Endothelial cell of umbilical vein (primary cell): Measurements from ENCODE around the gene KCTD17. TPM values are rescaled to one million over a fixed set of nuclear protein-coding genes. Genes with fewer than 3 reads are reported as not detected.

Source experiments
- BruUV-seq: library from RNA; stranded (reverse); fragments of 400-500 nt; replicated peaks from 2 replicates; lab custom pipeline; 2021; lab: Mats Ljungman, UMichigan
- CTCF ChIA-PET: fragments of 300-600, 350-600 bp; sonication (Branson Sonifier 250); formaldehyde crosslinking; loops from one replicate; lab custom pipeline; 2021; ENCODE audit warnings: antibody characterized with exemption, inconsistent platforms; lab: Charles Lee
- POLR2A ChIA-PET: fragments of 300-600, 350-600 bp; sonication (Branson Sonifier 250); formaldehyde crosslinking; loops from one replicate; lab custom pipeline; 2021; ENCODE audit warnings: antibody characterized with exemption, inconsistent platforms; lab: Charles Lee
- DNase-seq: peaks from one replicate; pipeline ENCODE4 v3.0.0-alpha.2; 2011; ENCODE audit warnings: low read depth, low spot score
- FAIRE-seq: peaks from 2 replicates; lab custom pipeline; 2011; peaks lifted over from hg19 to GRCh38; lab: Jason Lieb, UNC
- H2AFZ ChIP-seq: 2 replicates; pipeline ENCODE4 v1.6.0; 2012; ENCODE audit warnings: low read depth, low read length, control low read depth, inconsistent platforms
- H3K27ac ChIP-seq: 2 replicates; pipeline ENCODE4 v1.5.1; 2011; ENCODE audit warnings: low read depth, mild to moderate bottlenecking, control low read depth, low read length, moderate library complexity; ENCODE audit not compliant: insufficient read depth
- H3K27me3 ChIP-seq, 2 experiments: 2 replicates each; pipeline versions ENCODE4 v1.6.0 to v1.6.1; 2011; ENCODE audit warnings: low read length in 2 of 2, mixed read lengths in 1 of 2; ENCODE audit not compliant: control insufficient read depth in 2 of 2, insufficient read depth in 2 of 2
- H3K36me3 ChIP-seq, 2 experiments: 2 replicates in 1 of 2; 3 replicates in 1 of 2; pipeline ENCODE4 v1.5.1; 2011; ENCODE audit warnings: low read length in 2 of 2, mild to moderate bottlenecking in 1 of 2, moderate library complexity in 1 of 2; ENCODE audit not compliant: control insufficient read depth in 2 of 2, insufficient read depth in 2 of 2; ENCODE audit errors: extremely low read depth in 1 of 2
- H3K4me1 ChIP-seq: 3 replicates; pipeline ENCODE4 v1.5.1; 2011; ENCODE audit warnings: mild to moderate bottlenecking, low read length; ENCODE audit not compliant: control insufficient read depth, insufficient read depth; ENCODE audit errors: extremely low read depth
- H3K4me2 ChIP-seq: 2 replicates; pipeline ENCODE4 v1.6.1; 2011; ENCODE audit warnings: low read length, control low read depth, mixed read lengths; ENCODE audit not compliant: insufficient read depth
- H3K4me3 ChIP-seq, 3 experiments: fragments of 200-600 bp in 1 of 3; sonication (generic), shearing (Covaris generic) in 1 of 3; replicated peaks in 1 of 3; 2 replicates each; pipeline ENCODE4 v1.5.1; 2011 to 2016; ENCODE audit warnings: control low read depth in 3 of 3, low read length in 3 of 3, mild to moderate bottlenecking in 2 of 3, inconsistent platforms in 1 of 3, low read depth in 1 of 3, moderate library complexity in 1 of 3; ENCODE audit not compliant: insufficient read depth in 1 of 3
- H3K79me2 ChIP-seq: 2 replicates; pipeline ENCODE4 v1.6.0; 2012; ENCODE audit warnings: low read length, inconsistent platforms; ENCODE audit not compliant: control insufficient read depth, insufficient read depth
- H3K9ac ChIP-seq: replicated peaks from 2 replicates; pipeline ENCODE3; 2011; ENCODE audit warnings: low read length, control low read depth; ENCODE audit not compliant: insufficient read depth; ENCODE audit errors: extremely low read depth
- H3K9me1 ChIP-seq: replicated peaks from 3 replicates; pipeline ENCODE4 v1.6.0; 2011; ENCODE audit warnings: mild to moderate bottlenecking, low read length; ENCODE audit not compliant: control insufficient read depth, insufficient read depth; ENCODE audit errors: extremely low read depth
- H3K9me3 ChIP-seq: replicated peaks from 2 replicates; pipeline ENCODE4 v1.5.1; 2012; ENCODE audit warnings: low read length, inconsistent platforms; ENCODE audit not compliant: control insufficient read depth, insufficient read depth
- H4K20me1 ChIP-seq: replicated peaks from 2 replicates; pipeline ENCODE3; 2011; ENCODE audit warnings: mild to moderate bottlenecking, low read length; ENCODE audit not compliant: control insufficient read depth, insufficient read depth; ENCODE audit errors: extremely low read depth
- FOS ChIP-seq: IDR thresholded peaks from 2 replicates; pipeline ENCODE4 v1.6.1; 2011; ENCODE audit warnings: mild to moderate bottlenecking, low read length, moderate library complexity, borderline replicate concordance; ENCODE audit not compliant: insufficient read depth
- dilution Hi-C: fragments of 300-500 bp; cut with MboI; formaldehyde crosslinking; loops from one replicate; pipeline ENCODE4 v1.15.0; 2019; ENCODE audit warnings: low sequenced_read_pairs; ENCODE audit not compliant: extremely low pct_ligation_motif_present
- intact Hi-C: fragments of 100-400 bp; cut with micrococcal nuclease; formaldehyde crosslinking; loops from one replicate; pipeline ENCODE4 v1.10.0; 2022
- polyA plus RNA-seq, 4 experiments: library from polyadenylated mRNA; depleted of rRNA in 3 of 4; stranded (reverse) in 3 of 4; unstranded in 1 of 4; fragments of >200 nt; gene quantifications; 2 replicates each; pipeline versions ENCODE4 v1.2.1 to v1.2.3, GENCODE V29; 2011 to 2012; ENCODE audit warnings: missing spikeins in 1 of 4
- total RNA-seq: library from RNA; stranded (reverse); gene quantifications from 2 replicates; pipeline ENCODE4 v1.2.3, GENCODE V29; 2021
- TF ChIP-seq, protein P1 (sequence below), 2 donors: IDR thresholded peaks; 1 replicate in 1 of 2; 2 replicates in 1 of 2; pipeline ENCODE4 v1.5.1; 2011; ENCODE audit warnings: low read length in 2 of 2, mild to moderate bottlenecking in 2 of 2, moderate library complexity in 2 of 2, control low read depth in 1 of 2, inconsistent platforms in 1 of 2, low read depth in 1 of 2; ENCODE audit not compliant: insufficient read depth in 1 of 2; ENCODE audit errors: extremely low read depth in 1 of 2

Gene KCTD17
- total and polyA plus RNA-seq, 2 donors (not counting 3 experiments of a cell fraction or from before 2014, with no cell fraction given): 59.2 to 73.0 TPM

DNA sequence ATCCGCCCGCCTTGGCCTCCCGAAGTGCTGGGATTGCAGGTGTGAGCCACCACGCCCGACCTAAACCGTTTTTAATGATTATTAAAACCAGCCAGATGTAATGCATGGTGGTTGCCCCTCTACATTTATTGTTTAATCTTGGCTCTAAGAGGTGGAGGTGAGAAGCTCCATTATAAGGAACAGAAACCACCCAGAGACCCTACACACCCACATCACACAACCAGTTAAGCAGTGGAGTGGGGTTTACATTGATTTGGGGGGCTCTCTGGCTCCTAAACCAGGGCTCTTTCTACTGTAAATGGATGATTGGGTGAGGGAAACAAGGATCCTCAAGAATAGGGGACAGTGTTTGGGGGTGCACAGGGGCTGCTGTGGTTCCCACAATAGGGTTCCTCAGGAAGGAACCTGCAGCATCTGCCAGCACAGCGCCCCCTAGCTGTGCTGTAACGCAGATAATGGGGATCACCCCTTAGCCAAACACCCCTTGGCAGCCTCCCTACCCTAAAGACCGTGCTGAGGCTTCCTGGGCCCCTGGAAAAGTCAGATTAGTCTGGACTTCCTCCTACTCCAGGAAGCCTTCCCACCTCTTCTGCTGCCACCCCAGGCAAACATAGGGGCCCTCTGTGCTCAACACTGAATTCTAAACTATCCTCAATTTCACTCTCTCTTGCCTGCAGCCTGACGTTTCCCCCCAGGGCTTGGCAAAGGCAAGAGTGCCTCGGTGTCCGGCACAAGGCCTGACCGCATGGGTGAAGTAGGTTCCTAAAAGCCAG, 29.6 kb upstream of the KCTD17 start:
- intact Hi-C loops (no loop called here), dilution Hi-C loops (no loop called here)
- Histone ChIP-seq H2AFZ (no peak overlapping the region), H3K4me2 (no peak overlapping the region), H3K4me3 (no peak overlapping the region), H3K9me3 (no peaks in the 10 kb centered on the region), H3K27ac (no peak overlapping the region), H3K9me1 (no peaks in the 10 kb centered on the region), H3K4me1 (peaks cover 12% of the 10 kb centered on the region), H4K20me1 (no peaks in the 10 kb centered on the region), H3K79me2 (peaks cover 28% of the 10 kb centered on the region), H3K36me3 (peaks cover 2 to 25% of the 10 kb centered on the region in 2 experiments), H3K27me3 (no peaks in the 10 kb centered on the region), H3K9ac (no peak overlapping the region)
- BruUV-seq: no TSS peak
- TF ChIP-seq FOS: no peak
- TF ChIP-seq, protein P1, sequence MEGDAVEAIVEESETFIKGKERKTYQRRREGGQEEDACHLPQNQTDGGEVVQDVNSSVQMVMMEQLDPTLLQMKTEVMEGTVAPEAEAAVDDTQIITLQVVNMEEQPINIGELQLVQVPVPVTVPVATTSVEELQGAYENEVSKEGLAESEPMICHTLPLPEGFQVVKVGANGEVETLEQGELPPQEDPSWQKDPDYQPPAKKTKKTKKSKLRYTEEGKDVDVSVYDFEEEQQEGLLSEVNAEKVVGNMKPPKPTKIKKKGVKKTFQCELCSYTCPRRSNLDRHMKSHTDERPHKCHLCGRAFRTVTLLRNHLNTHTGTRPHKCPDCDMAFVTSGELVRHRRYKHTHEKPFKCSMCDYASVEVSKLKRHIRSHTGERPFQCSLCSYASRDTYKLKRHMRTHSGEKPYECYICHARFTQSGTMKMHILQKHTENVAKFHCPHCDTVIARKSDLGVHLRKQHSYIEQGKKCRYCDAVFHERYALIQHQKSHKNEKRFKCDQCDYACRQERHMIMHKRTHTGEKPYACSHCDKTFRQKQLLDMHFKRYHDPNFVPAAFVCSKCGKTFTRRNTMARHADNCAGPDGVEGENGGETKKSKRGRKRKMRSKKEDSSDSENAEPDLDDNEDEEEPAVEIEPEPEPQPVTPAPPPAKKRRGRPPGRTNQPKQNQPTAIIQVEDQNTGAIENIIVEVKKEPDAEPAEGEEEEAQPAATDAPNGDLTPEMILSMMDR (IDR thresholded peaks at IDR 0.05; ENCODE audit: extremely low read depth in 1 of 2, insufficient read depth in 1 of 2, low read depth in 1 of 2, low read length in 2 of 2): peak; percentile 73 to 88
- ChIA-PET POLR2A (no interaction called here), CTCF (interaction anchor here (0.6 to 6.7 kb wide), 7 partner anchors 9 to 166 kb away, joined by 3 to 57 read pairs (median 4); a partner anchor contains a TSS)
- DNase-seq (peak; percentile 23), FAIRE-seq (peak; percentile 77)
